ENCODE data around the gene ZBTB2. TPM values are rescaled to one million over a fixed set of nuclear protein-coding genes. Genes with fewer than 3 reads are reported as not detected.

ZBTB2 gene
- total RNA-seq, 4 donors from 2014 or later, result 2.4 to 9.6 (median 7.6) TPM

GRCh38 chr6:151403919-151404308 is 12.6 kb upstream of the ZBTB2 start:
- H3K27ac ChIP-seq, result no peak overlapping the region
- H3K4me3 ChIP-seq, result no peak overlapping the region
- in situ Hi-C loops (cut with MboI; ENCODE audit: low pct_ligation_motif_present in 1 of 4, low pct_unique_long_range_greater_than_20kb in 1 of 4, low sequenced_read_pairs in 3 of 4), result no loop called here
- peaks cover 0 to 19% (median 3%) of the 10 kb centered on the region in 4 donors for H3K4me1 ChIP-seq
- no peaks in the 10 kb centered on the region for H3K36me3 ChIP-seq
- intact Hi-C loops (cut with DNase I; ENCODE audit: low total_unique reads), result no loop called here
- DNase-seq, result no peak
- no peaks in the 10 kb centered on the region for H3K9me3 ChIP-seq
- no peaks in the 10 kb centered on the region for H3K27me3 ChIP-seq
- TF ChIP-seq EP300 (IDR thresholded peaks at IDR 0.05; ENCODE audit: low read depth) (no peak), POLR2AphosphoS5 (IDR thresholded peaks at IDR 0.05) (no peak), CTCF (IDR thresholded peaks at IDR 0.05) (no peak), POLR2A (IDR thresholded peaks at IDR 0.05) (no peak)
- 86 to 87% methylated on average over 4 of the region's 4 CpGs for WGBS, 2 donors (ENCODE audit: low coverage in 1 of 2)

GRCh38 chr6:151402228-151402627 is 10.9 kb upstream of the ZBTB2 start:
- DNase-seq, result no peak
- in situ Hi-C loops (cut with MboI; ENCODE audit: low pct_ligation_motif_present in 1 of 4, low pct_unique_long_range_greater_than_20kb in 1 of 4, low sequenced_read_pairs in 3 of 4), result no loop called here
- Histone ChIP-seq H3K4me1 (peaks cover 0 to 19% (median 3%) of the 10 kb centered on the region in 4 donors), H3K4me3 (no peak overlapping the region), H3K9me3 (no peaks in the 10 kb centered on the region), H3K36me3 (no peaks in the 10 kb centered on the region), H3K27me3 (no peaks in the 10 kb centered on the region), H3K27ac (no peak overlapping the region)
- intact Hi-C loops (cut with DNase I; ENCODE audit: low total_unique reads), result no loop called here
- TF ChIP-seq EP300 (IDR thresholded peaks at IDR 0.05; ENCODE audit: low read depth) (no peak), POLR2AphosphoS5 (IDR thresholded peaks at IDR 0.05) (no peak), POLR2A (IDR thresholded peaks at IDR 0.05) (no peak), CTCF (IDR thresholded peaks at IDR 0.05) (no peak)
- WGBS, 2 donors (ENCODE audit: low coverage in 1 of 2), result 97 to 100% methylated on average over 1 of the region's 1 CpG

GRCh38 chr6:151400473-151400872 is 9.1 kb upstream of the ZBTB2 start:
- no peak overlapping the region for H3K4me3 ChIP-seq
- no peaks in the 10 kb centered on the region for H3K9me3 ChIP-seq
- TF ChIP-seq POLR2A (IDR thresholded peaks at IDR 0.05) (no peak), CTCF (IDR thresholded peaks at IDR 0.05) (no peak), EP300 (IDR thresholded peaks at IDR 0.05; ENCODE audit: low read depth) (no peak), POLR2AphosphoS5 (IDR thresholded peaks at IDR 0.05) (no peak)
- no peaks in the 10 kb centered on the region for H3K27me3 ChIP-seq
- intact Hi-C loops (cut with DNase I; ENCODE audit: low total_unique reads) (no loop called here), in situ Hi-C loops (cut with MboI; ENCODE audit: low pct_ligation_motif_present in 1 of 4, low pct_unique_long_range_greater_than_20kb in 1 of 4, low sequenced_read_pairs in 3 of 4) (no loop called here)
- peaks cover 0 to 22% (median 3%) of the 10 kb centered on the region in 4 donors for H3K4me1 ChIP-seq
- H3K36me3 ChIP-seq, result no peaks in the 10 kb centered on the region
- no peak for DNase-seq
- 63 to 65% methylated on average over 4 to 6 of the region's 6 CpGs for WGBS, 2 donors (ENCODE audit: low coverage in 1 of 2)
- H3K27ac ChIP-seq, result no peak overlapping the region

GRCh38 chr6:151399679-151400078 is 8.3 kb upstream of the ZBTB2 start:
- intact Hi-C loops (cut with DNase I; ENCODE audit: low total_unique reads), result loop anchor here (10.0 kb wide), 1 partner anchor 45 kb away; no protein-coding TSS in a partner anchor
- no peak for TF ChIP-seq POLR2A (IDR thresholded peaks at IDR 0.05)
- no peak for TF ChIP-seq POLR2AphosphoS5 (IDR thresholded peaks at IDR 0.05)
- no peak for TF ChIP-seq CTCF (IDR thresholded peaks at IDR 0.05)
- TF ChIP-seq EP300 (IDR thresholded peaks at IDR 0.05; ENCODE audit: low read depth), result no peak
- Histone ChIP-seq H3K27me3 (no peaks in the 10 kb centered on the region), H3K4me3 (no peak overlapping the region), H3K36me3 (no peaks in the 10 kb centered on the region), H3K9me3 (no peaks in the 10 kb centered on the region), H3K27ac (no peak overlapping the region), H3K4me1 (peaks cover 0 to 29% (median 3%) of the 10 kb centered on the region in 4 donors)
- in situ Hi-C loops (cut with MboI; ENCODE audit: low pct_ligation_motif_present in 1 of 4, low pct_unique_long_range_greater_than_20kb in 1 of 4, low sequenced_read_pairs in 3 of 4), result no loop called here
- WGBS, 2 donors (ENCODE audit: low coverage in 1 of 2), result 61 to 77% methylated on average over 2 to 3 of the region's 3 CpGs
- no peak for DNase-seq

Data from transverse colon (tissue), 4 donors.